ENCODE data around the gene ADCK1. TPM values are rescaled to one million over a fixed set of nuclear protein-coding genes. Genes with fewer than 3 reads are reported as not detected.
"Not testable (repeated sequence)": the region's sequence is repeated elsewhere in the genome, so short reads cannot be mapped to it uniquely, and the experiment has no call there.

The ADCK1 gene
- total RNA-seq, 4 donors from 2014 or later = 3.8 to 11.1 (median 6.8) TPM

DNA sequence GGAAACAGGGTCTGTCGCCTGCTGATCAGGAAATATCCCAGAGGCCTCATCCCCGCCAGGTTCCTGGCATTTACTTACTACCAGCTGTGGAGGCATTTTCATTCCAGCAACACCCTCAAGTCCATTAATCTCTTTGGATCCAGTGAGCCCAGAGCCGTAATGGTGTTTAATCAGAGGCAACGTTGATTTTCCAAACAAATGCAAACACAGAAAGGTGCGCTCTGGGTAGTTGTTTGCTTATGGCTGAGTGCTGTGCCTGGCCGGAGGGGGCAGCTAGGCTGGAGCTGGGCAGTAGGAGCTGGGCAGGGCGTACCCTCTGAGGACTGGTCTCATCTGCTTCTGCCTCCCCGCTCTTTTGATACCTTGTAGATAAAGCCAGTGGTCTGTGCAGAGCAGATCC is 110.6 kb downstream of the ADCK1 start:
- H3K9me3 ChIP-seq = no peaks in the 10 kb centered on the region
- H3K4me3 ChIP-seq = no peak overlapping the region
- no peaks in the 10 kb centered on the region for H3K27me3 ChIP-seq
- peaks cover 0 to 34% of the 10 kb centered on the region in 2 donors for H3K36me3 ChIP-seq
- no peak for ATAC-seq
- TF ChIP-seq, protein P1, sequence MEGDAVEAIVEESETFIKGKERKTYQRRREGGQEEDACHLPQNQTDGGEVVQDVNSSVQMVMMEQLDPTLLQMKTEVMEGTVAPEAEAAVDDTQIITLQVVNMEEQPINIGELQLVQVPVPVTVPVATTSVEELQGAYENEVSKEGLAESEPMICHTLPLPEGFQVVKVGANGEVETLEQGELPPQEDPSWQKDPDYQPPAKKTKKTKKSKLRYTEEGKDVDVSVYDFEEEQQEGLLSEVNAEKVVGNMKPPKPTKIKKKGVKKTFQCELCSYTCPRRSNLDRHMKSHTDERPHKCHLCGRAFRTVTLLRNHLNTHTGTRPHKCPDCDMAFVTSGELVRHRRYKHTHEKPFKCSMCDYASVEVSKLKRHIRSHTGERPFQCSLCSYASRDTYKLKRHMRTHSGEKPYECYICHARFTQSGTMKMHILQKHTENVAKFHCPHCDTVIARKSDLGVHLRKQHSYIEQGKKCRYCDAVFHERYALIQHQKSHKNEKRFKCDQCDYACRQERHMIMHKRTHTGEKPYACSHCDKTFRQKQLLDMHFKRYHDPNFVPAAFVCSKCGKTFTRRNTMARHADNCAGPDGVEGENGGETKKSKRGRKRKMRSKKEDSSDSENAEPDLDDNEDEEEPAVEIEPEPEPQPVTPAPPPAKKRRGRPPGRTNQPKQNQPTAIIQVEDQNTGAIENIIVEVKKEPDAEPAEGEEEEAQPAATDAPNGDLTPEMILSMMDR (IDR thresholded peaks at IDR 0.05) = no peak
- no peak for TF ChIP-seq POLR2AphosphoS5 (IDR thresholded peaks at IDR 0.05)
- no peaks in the 10 kb centered on the region for H3K4me1 ChIP-seq
- no CpG with 5 or more reads among the region's 8 CpGs for WGBS, 2 donors (ENCODE audit: low coverage in 1 of 2)
- H3K27ac ChIP-seq = no peak overlapping the region

DNA sequence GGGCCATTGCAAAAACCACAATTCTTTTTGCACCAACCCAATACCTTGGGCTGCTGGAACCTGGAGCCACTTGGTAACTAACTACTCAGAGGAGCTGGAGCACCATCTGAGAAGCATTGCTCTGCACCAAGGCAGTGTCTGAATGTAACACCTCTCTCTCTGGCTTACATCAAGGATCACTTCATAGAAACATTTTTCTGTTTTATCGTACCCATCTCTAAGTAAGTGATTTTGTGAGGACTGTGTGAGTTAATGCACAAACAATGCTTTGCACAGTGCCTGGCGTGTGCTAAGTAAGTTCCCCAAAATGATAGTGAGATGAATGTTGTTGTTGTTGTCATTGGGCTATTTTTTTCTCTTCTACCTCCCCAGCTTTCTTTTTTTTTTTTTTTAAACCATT is 111.4 kb downstream of the ADCK1 start:
- no peaks in the 10 kb centered on the region for H3K9me3 ChIP-seq
- H3K27me3 ChIP-seq = no peaks in the 10 kb centered on the region
- no peak for TF ChIP-seq POLR2AphosphoS5 (IDR thresholded peaks at IDR 0.05)
- TF ChIP-seq, protein P1 (IDR thresholded peaks at IDR 0.05) = no peak
- TF ChIP-seq EP300 (IDR thresholded peaks at IDR 0.05) = no peak
- TF ChIP-seq POLR2A (IDR thresholded peaks at IDR 0.05) = no peak
- H3K4me1 ChIP-seq = no peaks in the 10 kb centered on the region
- no peak overlapping the region for H3K27ac ChIP-seq
- 55 to 80% methylated on average over 1 to 2 of the region's 2 CpGs for WGBS, 2 donors (ENCODE audit: low coverage in 1 of 2)
- ATAC-seq = no peak
- peaks cover 0 to 34% of the 10 kb centered on the region in 2 donors for H3K36me3 ChIP-seq
- no peak overlapping the region for H3K4me3 ChIP-seq

DNA sequence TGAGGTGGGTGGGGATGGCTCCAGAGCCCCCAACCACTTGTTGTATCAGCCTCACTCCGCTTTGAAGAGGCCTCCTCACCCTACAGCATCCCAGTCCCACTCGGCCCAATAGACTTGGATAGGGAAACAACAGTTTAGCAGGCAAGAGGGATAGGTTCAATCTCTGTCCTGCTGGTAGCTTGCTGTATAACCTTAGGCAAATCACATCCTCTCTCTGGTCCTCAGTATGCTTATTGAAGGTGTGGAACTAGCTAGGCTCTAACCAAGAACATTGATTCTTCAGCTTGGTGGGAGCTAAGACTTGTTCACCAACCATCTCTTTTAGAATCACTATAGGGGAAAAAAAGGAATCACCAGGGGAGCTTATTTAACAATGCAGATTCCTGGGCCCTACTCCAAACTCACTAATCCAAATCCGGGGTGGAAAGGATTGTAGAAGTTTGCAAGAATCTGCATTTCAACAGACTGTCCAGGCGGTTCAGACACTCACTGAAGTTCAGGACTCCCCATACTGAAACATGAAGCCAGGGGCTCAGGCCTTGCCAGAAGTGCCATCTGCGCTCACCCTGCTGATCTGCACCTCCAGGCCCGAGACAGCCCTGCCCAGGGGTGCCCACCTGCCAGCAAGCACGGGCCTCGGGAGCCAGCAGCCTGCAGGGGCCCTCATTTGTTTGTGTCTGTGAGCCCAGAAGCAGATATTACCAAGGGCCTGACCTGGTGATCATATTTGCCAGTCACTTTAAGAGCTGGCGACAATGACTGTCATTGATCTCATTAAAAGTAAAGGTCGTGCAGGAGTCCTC is 113.0 kb downstream of the ADCK1 start:
- TF ChIP-seq, protein P1 (IDR thresholded peaks at IDR 0.05) = no peak
- TF ChIP-seq EP300 (IDR thresholded peaks at IDR 0.05) = no peak
- TF ChIP-seq POLR2A (IDR thresholded peaks at IDR 0.05) = no peak
- TF ChIP-seq POLR2AphosphoS5 (IDR thresholded peaks at IDR 0.05) = no peak
- ATAC-seq = no peak
- Histone ChIP-seq H3K9me3 (no peaks in the 10 kb centered on the region), H3K4me1 (no peaks in the 10 kb centered on the region), H3K27ac (no peak overlapping the region), H3K27me3 (no peaks in the 10 kb centered on the region), H3K4me3 (no peak overlapping the region), H3K36me3 (peaks cover 0 to 27% of the 10 kb centered on the region in 2 donors)
- 63 to 80% methylated on average over 1 to 2 of the region's 10 CpGs for WGBS, 2 donors (ENCODE audit: low coverage in 1 of 2)

DNA sequence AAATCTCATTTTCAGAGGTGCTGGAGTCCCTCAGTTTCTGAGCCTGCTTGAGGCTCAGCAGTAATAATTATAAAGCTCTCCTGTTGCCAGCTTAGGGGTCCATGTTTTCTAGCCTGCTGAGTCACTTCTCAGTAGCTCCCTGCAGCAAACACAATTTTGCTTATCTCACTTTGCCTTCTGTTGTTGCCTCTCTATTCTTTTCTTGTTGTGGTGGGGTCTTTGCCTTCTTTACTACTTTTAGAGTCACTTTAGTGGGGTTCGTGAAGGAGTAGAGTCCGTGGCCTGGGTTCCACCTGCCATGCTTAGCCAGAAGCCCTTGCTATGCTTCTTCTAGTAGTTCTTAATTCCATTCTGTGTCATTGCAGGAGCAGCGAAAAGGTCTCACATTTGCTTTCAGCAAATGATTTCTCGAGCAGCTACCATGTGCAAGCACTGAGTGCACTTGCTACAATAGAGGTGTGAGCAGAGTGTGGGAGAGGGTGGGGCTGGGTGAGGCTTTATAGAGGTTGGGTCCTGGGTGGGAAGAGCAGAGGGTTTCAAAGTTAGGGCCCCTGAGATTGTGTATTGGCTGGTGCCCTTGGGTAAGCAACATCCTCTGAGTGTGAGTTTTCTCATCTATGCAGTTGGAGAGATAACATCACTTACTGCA is 114.3 kb downstream of the ADCK1 start:
- 89% methylated on average over 3 of the region's 4 CpGs; no CpG with 5 or more reads in 1 of the 2 donors for WGBS, 2 donors (ENCODE audit: low coverage in 1 of 2)
- TF ChIP-seq POLR2A (IDR thresholded peaks at IDR 0.05) = no peak
- TF ChIP-seq POLR2AphosphoS5 (IDR thresholded peaks at IDR 0.05) = no peak
- TF ChIP-seq, protein P1 (IDR thresholded peaks at IDR 0.05) = no peak
- TF ChIP-seq EP300 (IDR thresholded peaks at IDR 0.05) = no peak
- H3K9me3 ChIP-seq = no peaks in the 10 kb centered on the region
- no peak overlapping the region for H3K27ac ChIP-seq
- H3K36me3 ChIP-seq = peaks cover 0 to 22% of the 10 kb centered on the region in 2 donors
- H3K4me3 ChIP-seq = no peak overlapping the region
- no peak for ATAC-seq
- no peaks in the 10 kb centered on the region for H3K27me3 ChIP-seq
- no peaks in the 10 kb centered on the region for H3K4me1 ChIP-seq

DNA sequence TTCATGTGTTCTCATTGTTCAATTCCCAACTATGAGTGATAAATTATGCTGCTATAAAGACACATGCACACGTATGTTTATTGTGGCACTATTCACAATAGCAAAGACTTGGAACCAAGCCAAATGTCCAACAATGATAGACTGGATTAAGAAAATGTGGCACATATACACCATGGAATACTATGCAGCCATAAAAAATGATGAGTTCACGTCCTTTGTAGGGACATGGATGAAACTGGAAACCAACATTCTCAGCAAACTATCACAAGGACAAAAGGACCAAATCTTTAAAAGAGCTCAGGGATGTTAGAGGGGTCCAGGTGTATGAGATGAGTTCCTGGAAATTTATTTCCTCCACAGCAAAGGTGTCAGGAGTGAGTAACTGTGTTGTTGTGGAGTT is 115.5 kb downstream of the ADCK1 start:
- H3K27ac ChIP-seq, H3K27me3 ChIP-seq, ATAC-seq, H3K4me3 ChIP-seq, H3K4me1 ChIP-seq, H3K9me3 ChIP-seq: not testable (repeated sequence)
- 100% methylated on average over 1 of the region's 2 CpGs for WGBS, 2 donors (ENCODE audit: low coverage in 1 of 2)
- H3K36me3 ChIP-seq = peaks cover 0 to 19% of the 10 kb centered on the region in 2 donors
